GM18909 (cell line): ENCODE data around the gene PLXND1.
"Not testable (repeated sequence)": the region's sequence is repeated elsewhere in the genome, so short reads cannot be mapped to it uniquely, and the experiment has no call there.

Source experiments
- ATAC-seq: cut with Tn5 transposase; IDR thresholded peaks from one replicate; pipeline ENCODE4 v1.9.1; 2021; ENCODE audit warnings: mild to moderate bottlenecking; ENCODE audit not compliant: unreplicated experiment, poor library complexity

Gene PLXND1

GRCh38 chr3:129518038-129518561, 88.4 kb downstream of the PLXND1 start:
- no peak for ATAC-seq

GRCh38 chr3:129517516-129517915, 89.0 kb downstream of the PLXND1 start:
- no peak for ATAC-seq

- not testable (repeated sequence) for ATAC-seq
Observed at GRCh38 chr3:129515821-129516432, 90.5 kb downstream of the PLXND1 start.

GRCh38 chr3:129515108-129515820, 91.2 kb downstream of the PLXND1 start:
- not testable (repeated sequence) for ATAC-seq

- no peak for ATAC-seq
Observed at GRCh38 chr3:129514563-129514962, 91.9 kb downstream of the PLXND1 start.

- ATAC-seq = no peak
Observed at GRCh38 chr3:129514110-129514509, 92.4 kb downstream of the PLXND1 start.

GRCh38 chr3:129513705-129514104, 92.8 kb downstream of the PLXND1 start:
- no peak for ATAC-seq

GRCh38 chr3:129512595-129512994, 93.9 kb downstream of the PLXND1 start:
- ATAC-seq = no peak

GRCh38 chr3:129507181-129507831, 99.2 kb downstream of the PLXND1 start:
- ATAC-seq = no peak

GRCh38 chr3:129506231-129506742, 100.2 kb downstream of the PLXND1 start:
- ATAC-seq = no peak

GRCh38 chr3:129505341-129505740, 101.1 kb downstream of the PLXND1 start:
- no peak for ATAC-seq
